ENCODE results near the gene WBP2.

Gene WBP2

GRCh38 chr17:75846692-75847613, 8.2 kb downstream of the WBP2 start:
- no peak for TF ChIP-seq CTCF (IDR thresholded peaks at IDR 0.05; ENCODE audit: borderline replicate concordance, control extremely low read depth, extremely low read depth, insufficient read depth, missing control alignments)
- DNase-seq (ENCODE audit: low spot score), result no peak
- in situ Hi-C loops (cut with MboI; ENCODE audit: low sequenced_read_pairs, unreplicated experiment), result no loop called here

GRCh38 chr17:75845933-75846691, 9.0 kb downstream of the WBP2 start:
- no peak for TF ChIP-seq CTCF (IDR thresholded peaks at IDR 0.05; ENCODE audit: borderline replicate concordance, control extremely low read depth, extremely low read depth, insufficient read depth, missing control alignments)
- in situ Hi-C loops (cut with MboI; ENCODE audit: low sequenced_read_pairs, unreplicated experiment), result no loop called here
- DNase-seq (ENCODE audit: low spot score), result no peak

GRCh38 chr17:75845058-75845711, 9.9 kb downstream of the WBP2 start:
- TF ChIP-seq CTCF (IDR thresholded peaks at IDR 0.05; ENCODE audit: borderline replicate concordance, control extremely low read depth, extremely low read depth, insufficient read depth, missing control alignments), result peak; percentile 59
- in situ Hi-C loops (cut with MboI; ENCODE audit: low sequenced_read_pairs, unreplicated experiment), result no loop called here
- DNase-seq (ENCODE audit: low spot score), result peak; percentile 92

- no peak for DNase-seq (ENCODE audit: low spot score)
- no peak for TF ChIP-seq CTCF (IDR thresholded peaks at IDR 0.05; ENCODE audit: borderline replicate concordance, control extremely low read depth, extremely low read depth, insufficient read depth, missing control alignments)
- in situ Hi-C loops (cut with MboI; ENCODE audit: low sequenced_read_pairs, unreplicated experiment), result no loop called here
Observed at GRCh38 chr17:75844530-75845057, 10.5 kb downstream of the WBP2 start.

- TF ChIP-seq CTCF (IDR thresholded peaks at IDR 0.05; ENCODE audit: borderline replicate concordance, control extremely low read depth, extremely low read depth, insufficient read depth, missing control alignments), result no peak
- DNase-seq (ENCODE audit: low spot score), result peak; percentile 82
- in situ Hi-C loops (cut with MboI; ENCODE audit: low sequenced_read_pairs, unreplicated experiment), result no loop called here
Observed at GRCh38 chr17:75843577-75844529, 11.3 kb downstream of the WBP2 start, which contains the start of gene UNC13D. Gene UNC13D (minus strand): TSS chr17:75844404. CDS start chr17:75844337, 67 bp downstream.

All from GM13976 (cell line).